ENCODE measurements around the gene ASPRV1. TPM values are rescaled to one million over a fixed set of nuclear protein-coding genes. Genes with fewer than 3 reads are reported as not detected.

Gene ASPRV1
- total and polyA plus RNA-seq, 10 donors, result 1.2 to 5.3 (median 3.5) TPM

GRCh38 chr2:69972822-69973221 lies 11.4 kb upstream of the ASPRV1 start:
- H3K27ac ChIP-seq, result no peak overlapping the region
- no peaks in the 10 kb centered on the region for H3K9me3 ChIP-seq
- WGBS, 5 donors, result 88 to 100% (median 91%) methylated on average over 1 of the region's 1 CpG
- intact Hi-C loops (cut with DNase I; ENCODE audit: low total_unique reads), result no loop called here
- peaks cover 0 to 16% (median 0%) of the 10 kb centered on the region in 6 donors for H3K4me1 ChIP-seq
- H3K27me3 ChIP-seq (replicated peaks in 1 of 7), result no peaks in the 10 kb centered on the region
- no peak overlapping the region for H3K4me3 ChIP-seq
- DNase-seq, result no peak
- H3K36me3 ChIP-seq, result no peaks in the 10 kb centered on the region
- no peak for TF ChIP-seq CTCF (IDR thresholded peaks at IDR 0.05 in 8 of 11, conservative IDR thresholded peaks at IDR 0.05 in 3 of 11)
- no peak for TF ChIP-seq POLR2A (IDR thresholded peaks at IDR 0.05)
- TF ChIP-seq POLR2AphosphoS5 (IDR thresholded peaks at IDR 0.05), result no peak

DNA sequence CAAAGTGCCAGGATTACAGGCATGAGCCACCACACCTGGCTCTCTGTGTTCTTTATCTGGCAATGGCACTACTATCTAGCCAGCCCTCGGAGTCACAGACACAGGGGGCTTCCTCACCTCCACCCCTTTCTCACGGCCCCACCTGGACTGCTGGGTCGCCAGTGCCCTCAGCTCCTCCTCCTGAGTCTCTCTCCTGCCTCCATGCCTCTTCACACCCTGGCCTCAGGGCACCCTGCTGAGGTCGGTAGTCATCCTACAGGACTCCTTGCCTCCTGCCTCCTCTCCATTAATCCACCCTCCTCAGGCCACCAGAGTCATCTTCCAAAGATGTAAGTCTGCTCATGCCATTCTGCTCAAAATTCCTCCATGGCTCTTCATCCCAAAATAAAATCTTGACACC lies 8.6 kb upstream of the ASPRV1 start:
- no peaks in the 10 kb centered on the region for H3K9me3 ChIP-seq
- H3K4me3 ChIP-seq, result no peak overlapping the region
- no peaks in the 10 kb centered on the region for H3K36me3 ChIP-seq
- WGBS, 5 donors, result 71 to 93% (median 76%) methylated on average over 4 of the region's 4 CpGs
- no peaks in the 10 kb centered on the region for H3K27me3 ChIP-seq (replicated peaks in 1 of 7)
- no peak for TF ChIP-seq POLR2A (IDR thresholded peaks at IDR 0.05)
- intact Hi-C loops (cut with DNase I; ENCODE audit: low total_unique reads), result no loop called here
- peaks cover 0 to 2% (median 0%) of the 10 kb centered on the region in 6 donors for H3K4me1 ChIP-seq
- DNase-seq, result peak; percentile 36
- no peak overlapping the region for H3K27ac ChIP-seq

- Histone ChIP-seq H3K9me3 (no peaks in the 10 kb centered on the region), H3K36me3 (no peaks in the 10 kb centered on the region), H3K27me3 (replicated peaks in 1 of 7) (no peaks in the 10 kb centered on the region), H3K4me1 (no peaks in the 10 kb centered on the region), H3K27ac (no peak overlapping the region), H3K4me3 (no peak overlapping the region)
- TF ChIP-seq POLR2AphosphoS5 (IDR thresholded peaks at IDR 0.05) (no peak), POLR2A (IDR thresholded peaks at IDR 0.05) (no peak), CTCF (IDR thresholded peaks at IDR 0.05 in 8 of 11, conservative IDR thresholded peaks at IDR 0.05 in 3 of 11) (no peak)
- 86 to 91% (median 88%) methylated on average over 16 of the region's 16 CpGs for WGBS, 5 donors
- no peak for DNase-seq
- intact Hi-C loops (cut with DNase I; ENCODE audit: low total_unique reads), result no loop called here
Observed at GRCh38 chr2:69969126-69969983, 7.9 kb upstream of the ASPRV1 start.

DNA sequence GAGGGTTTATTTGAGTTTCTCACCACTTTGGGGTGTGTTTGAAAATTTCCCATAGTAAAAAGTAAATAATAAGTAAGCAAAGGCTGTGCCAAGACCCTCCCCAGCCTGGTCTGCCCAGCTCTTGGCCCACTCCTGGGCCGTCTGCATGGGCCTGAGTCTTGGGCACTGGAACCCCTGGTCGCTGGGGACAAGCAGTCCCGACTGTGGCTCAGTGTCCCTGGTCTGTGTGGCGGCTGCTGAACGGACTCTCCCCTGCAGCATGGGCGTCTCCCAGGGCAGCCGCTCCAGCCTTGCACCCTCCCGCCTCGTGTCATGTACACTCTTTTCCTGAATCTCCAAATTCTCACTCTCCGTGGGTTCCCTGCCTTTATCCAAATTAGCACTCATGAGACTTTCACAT lies 7.2 kb upstream of the ASPRV1 start:
- intact Hi-C loops (cut with DNase I; ENCODE audit: low total_unique reads), result no loop called here
- Histone ChIP-seq H3K36me3 (no peaks in the 10 kb centered on the region), H3K9me3 (no peaks in the 10 kb centered on the region), H3K27me3 (replicated peaks in 1 of 7) (no peaks in the 10 kb centered on the region), H3K4me1 (no peaks in the 10 kb centered on the region), H3K27ac (no peak overlapping the region), H3K4me3 (no peak overlapping the region)
- WGBS, 5 donors, result 84 to 93% (median 90%) methylated on average over 10 of the region's 10 CpGs
- TF ChIP-seq CTCF (IDR thresholded peaks at IDR 0.05 in 8 of 11, conservative IDR thresholded peaks at IDR 0.05 in 3 of 11), result no peak
- no peak for TF ChIP-seq POLR2A (IDR thresholded peaks at IDR 0.05)
- no peak for TF ChIP-seq POLR2AphosphoS5 (IDR thresholded peaks at IDR 0.05)
- no peak for DNase-seq

Data from spleen (tissue), 11 donors.